ENCODE data around the gene ZSCAN18.

ZSCAN18 gene

DNA sequence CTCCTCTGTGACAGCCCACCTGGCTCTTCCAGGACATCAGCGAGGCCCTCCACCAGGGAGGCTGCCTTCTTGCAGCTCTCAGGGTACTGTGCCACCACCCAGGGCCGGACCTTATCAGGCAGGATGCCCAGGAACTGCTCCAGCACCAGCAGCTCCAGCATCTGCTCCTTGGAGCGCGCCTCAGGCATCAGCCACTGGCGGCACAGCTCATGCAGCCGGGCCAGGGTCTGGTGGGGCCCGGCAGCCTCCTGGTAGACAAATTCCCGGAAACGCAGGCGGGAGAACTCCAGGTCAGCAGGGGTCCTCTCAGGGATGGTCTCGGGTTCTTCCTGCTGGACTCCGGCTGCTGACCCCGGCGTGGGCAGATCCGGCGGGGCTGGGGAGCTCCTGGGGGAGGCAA is 8.2 kb downstream of the ZSCAN18 start:
- Histone ChIP-seq H3K4me3 (replicated peaks; ENCODE audit: low read depth, low read length) (no peak overlapping the region), H3K27me3 (replicated peaks; ENCODE audit: control insufficient read depth, insufficient read depth, low read length) (no peaks in the 10 kb centered on the region), H3K36me3 (ENCODE audit: control insufficient read depth, insufficient read depth, low read length) (no peaks in the 10 kb centered on the region)
- DNase-seq (ENCODE audit: extremely low read depth, insufficient read length), result no peak
- TF ChIP-seq, protein P1, sequence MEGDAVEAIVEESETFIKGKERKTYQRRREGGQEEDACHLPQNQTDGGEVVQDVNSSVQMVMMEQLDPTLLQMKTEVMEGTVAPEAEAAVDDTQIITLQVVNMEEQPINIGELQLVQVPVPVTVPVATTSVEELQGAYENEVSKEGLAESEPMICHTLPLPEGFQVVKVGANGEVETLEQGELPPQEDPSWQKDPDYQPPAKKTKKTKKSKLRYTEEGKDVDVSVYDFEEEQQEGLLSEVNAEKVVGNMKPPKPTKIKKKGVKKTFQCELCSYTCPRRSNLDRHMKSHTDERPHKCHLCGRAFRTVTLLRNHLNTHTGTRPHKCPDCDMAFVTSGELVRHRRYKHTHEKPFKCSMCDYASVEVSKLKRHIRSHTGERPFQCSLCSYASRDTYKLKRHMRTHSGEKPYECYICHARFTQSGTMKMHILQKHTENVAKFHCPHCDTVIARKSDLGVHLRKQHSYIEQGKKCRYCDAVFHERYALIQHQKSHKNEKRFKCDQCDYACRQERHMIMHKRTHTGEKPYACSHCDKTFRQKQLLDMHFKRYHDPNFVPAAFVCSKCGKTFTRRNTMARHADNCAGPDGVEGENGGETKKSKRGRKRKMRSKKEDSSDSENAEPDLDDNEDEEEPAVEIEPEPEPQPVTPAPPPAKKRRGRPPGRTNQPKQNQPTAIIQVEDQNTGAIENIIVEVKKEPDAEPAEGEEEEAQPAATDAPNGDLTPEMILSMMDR (IDR thresholded peaks at IDR 0.05; ENCODE audit: insufficient read depth, low read length, poor library complexity, severe bottlenecking), result no peak

DNA sequence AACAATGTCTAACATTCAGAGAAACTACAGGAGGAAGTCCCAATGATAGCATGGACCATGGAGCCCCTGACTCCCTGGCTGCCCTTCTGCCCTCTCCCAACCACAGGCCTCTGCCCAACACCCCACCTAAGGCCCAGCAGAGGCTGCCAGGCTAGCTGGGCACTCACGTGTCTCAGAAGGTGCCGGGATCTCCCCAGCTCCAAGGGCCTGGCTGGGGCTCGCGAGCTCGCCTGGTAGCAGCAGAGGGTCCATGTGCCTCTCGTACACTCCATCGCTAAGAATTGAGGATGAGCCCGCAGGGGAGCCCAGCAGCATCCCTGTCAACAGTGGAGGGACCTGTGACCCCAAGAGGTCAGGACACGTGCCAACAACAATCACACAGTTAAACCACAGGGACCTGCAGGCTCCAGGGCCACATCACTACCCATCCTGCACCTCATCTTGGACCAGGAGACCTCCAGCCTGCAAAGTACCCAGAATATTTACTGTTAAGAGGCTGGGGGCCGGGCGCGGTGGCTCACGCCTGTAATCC is 9.4 kb downstream of the ZSCAN18 start:
- Histone ChIP-seq H3K4me3 (replicated peaks; ENCODE audit: low read depth, low read length) (no peak overlapping the region), H3K36me3 (ENCODE audit: control insufficient read depth, insufficient read depth, low read length) (no peaks in the 10 kb centered on the region), H3K27me3 (replicated peaks; ENCODE audit: control insufficient read depth, insufficient read depth, low read length) (no peaks in the 10 kb centered on the region)
- TF ChIP-seq, protein P1 (IDR thresholded peaks at IDR 0.05; ENCODE audit: insufficient read depth, low read length, poor library complexity, severe bottlenecking), result no peak
- DNase-seq (ENCODE audit: extremely low read depth, insufficient read length), result no peak

DNA sequence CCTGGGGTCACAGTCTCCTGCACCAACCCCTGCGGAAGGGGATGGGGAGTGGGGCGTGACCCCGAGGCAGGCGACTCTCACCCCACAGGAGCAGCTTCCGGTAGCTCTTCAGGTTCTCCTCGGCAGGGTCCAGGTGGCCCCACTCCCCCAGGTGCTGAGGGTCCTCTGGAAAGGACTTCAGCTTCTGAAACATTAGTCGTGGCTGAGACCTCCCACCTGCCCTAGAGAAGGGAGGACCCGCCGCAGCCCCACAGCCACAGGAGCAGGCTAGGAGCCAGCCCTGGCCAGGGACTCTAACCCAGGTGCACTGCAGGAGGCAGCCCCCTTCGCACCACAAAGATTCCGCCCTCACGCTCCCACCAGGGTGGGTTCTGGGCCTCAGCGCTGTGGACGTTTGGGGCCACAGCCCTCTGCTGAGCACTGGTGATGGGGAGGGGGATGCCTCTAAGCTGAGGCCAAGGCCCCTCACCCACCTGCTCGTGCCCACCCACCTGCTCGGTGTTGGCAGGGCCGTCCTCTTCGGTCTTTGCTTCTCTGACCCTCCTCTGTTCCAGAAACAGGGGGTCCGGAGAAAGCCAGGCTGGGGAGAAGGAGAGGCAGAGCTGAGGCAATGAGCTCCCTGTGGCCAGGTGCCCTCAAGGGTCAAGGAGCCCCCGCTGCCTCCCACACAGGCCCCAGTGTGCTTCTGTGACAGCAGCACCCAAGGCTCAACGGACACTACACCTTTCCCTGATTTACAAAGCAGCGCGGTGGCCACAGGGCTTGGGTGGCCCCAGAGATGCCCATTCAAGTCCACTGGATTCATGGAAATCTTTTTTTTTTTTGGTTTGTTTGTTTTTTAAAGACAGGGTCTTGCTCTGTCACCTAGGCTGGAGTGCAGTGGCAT is 11.0 kb downstream of the ZSCAN18 start:
- no peak for DNase-seq (ENCODE audit: extremely low read depth, insufficient read length)
- Histone ChIP-seq H3K36me3 (ENCODE audit: control insufficient read depth, insufficient read depth, low read length) (no peaks in the 10 kb centered on the region), H3K27me3 (replicated peaks; ENCODE audit: control insufficient read depth, insufficient read depth, low read length) (no peaks in the 10 kb centered on the region), H3K4me3 (replicated peaks; ENCODE audit: low read depth, low read length) (no peak overlapping the region)
- TF ChIP-seq, protein P1 (IDR thresholded peaks at IDR 0.05; ENCODE audit: insufficient read depth, low read length, poor library complexity, severe bottlenecking), result no peak

DNA sequence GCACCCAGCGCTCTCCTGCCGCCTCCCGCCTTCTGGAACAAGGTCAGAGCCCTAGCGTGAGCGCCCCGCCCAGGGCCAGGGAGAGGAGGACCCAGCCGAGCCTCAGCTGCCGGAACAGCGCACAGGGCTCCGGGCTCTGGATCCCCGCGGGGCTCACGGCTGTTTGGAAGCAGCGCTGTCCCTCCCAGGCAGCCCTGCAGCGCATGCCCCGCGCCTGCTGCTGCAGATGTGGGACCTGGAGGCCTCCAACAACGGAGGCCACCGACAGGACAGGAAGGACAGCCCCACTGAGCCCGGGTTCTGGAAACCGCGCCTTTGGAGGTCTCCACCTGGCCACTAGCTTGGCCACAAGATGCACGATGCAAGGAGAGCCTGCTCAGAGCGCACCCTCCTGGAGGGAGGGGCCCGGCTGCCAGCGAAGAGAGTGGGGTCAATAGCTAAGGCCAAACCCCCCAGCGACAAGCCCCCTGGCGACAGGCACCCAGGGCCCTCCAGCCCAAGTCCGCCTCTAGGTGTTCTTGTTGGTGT is 12.6 kb downstream of the ZSCAN18 start:
- no peaks in the 10 kb centered on the region for H3K36me3 ChIP-seq (ENCODE audit: control insufficient read depth, insufficient read depth, low read length)
- TF ChIP-seq, protein P1 (IDR thresholded peaks at IDR 0.05; ENCODE audit: insufficient read depth, low read length, poor library complexity, severe bottlenecking), result no peak
- no peaks in the 10 kb centered on the region for H3K27me3 ChIP-seq (replicated peaks; ENCODE audit: control insufficient read depth, insufficient read depth, low read length)
- DNase-seq (ENCODE audit: extremely low read depth, insufficient read length), result no peak
- H3K4me3 ChIP-seq (replicated peaks; ENCODE audit: low read depth, low read length), result no peak overlapping the region

DNA sequence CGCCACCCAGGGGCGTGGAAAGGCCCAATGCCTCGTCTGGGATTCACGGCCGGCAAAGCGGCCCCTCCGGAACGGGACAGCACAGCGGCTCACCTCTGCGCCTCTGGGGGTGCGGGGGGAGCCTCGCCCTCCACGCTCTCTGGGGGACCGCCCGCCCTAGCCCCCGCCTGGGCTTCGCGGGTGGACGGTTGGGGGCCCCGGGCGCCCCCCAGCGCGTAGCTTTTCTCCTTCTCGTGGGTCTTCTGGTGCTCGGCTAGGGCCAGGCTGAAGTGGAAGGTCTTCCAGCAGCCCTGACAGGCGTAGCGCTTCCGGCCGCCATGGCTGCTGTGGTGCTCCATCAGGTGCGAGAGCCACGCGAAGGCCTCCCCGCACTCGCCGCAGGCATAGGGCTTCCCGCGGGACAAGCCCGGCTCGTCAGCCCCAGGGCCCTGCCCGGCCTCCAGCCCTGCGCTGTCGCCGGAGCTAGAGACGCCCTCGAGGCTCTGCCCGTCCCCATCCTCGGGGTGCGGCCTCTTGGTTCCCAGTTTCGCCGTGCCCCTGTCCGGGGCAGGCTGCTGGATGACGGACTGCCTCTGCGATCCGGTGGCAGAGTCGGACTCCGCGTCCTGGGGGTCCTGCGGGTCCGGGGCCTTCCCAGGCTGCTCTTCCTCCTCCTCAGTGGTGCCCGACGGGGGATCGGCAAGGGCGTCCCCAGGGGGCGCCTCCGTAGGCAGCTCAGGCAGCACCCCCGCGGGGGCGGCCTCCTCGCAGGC is 13.3 kb downstream of the ZSCAN18 start:
- no peak overlapping the region for H3K4me3 ChIP-seq (replicated peaks; ENCODE audit: low read depth, low read length)
- no peaks in the 10 kb centered on the region for H3K27me3 ChIP-seq (replicated peaks; ENCODE audit: control insufficient read depth, insufficient read depth, low read length)
- TF ChIP-seq, protein P1 (IDR thresholded peaks at IDR 0.05; ENCODE audit: insufficient read depth, low read length, poor library complexity, severe bottlenecking), result no peak
- DNase-seq (ENCODE audit: extremely low read depth, insufficient read length), result no peak
- no peaks in the 10 kb centered on the region for H3K36me3 ChIP-seq (ENCODE audit: control insufficient read depth, insufficient read depth, low read length)
